HL-60/S4 treated with retinoic acid at 250 ng/mL for 4 days and 3 days (cell line): Measurements from ENCODE around the gene TMC8.
"Not testable (repeated sequence)": the region's sequence is repeated elsewhere in the genome, so short reads cannot be mapped to it uniquely, and the experiment has no call there.

Source experiments
- in situ Hi-C: fragments of 300-500 bp; cut with MboI; formaldehyde crosslinking; loops from 2 replicates; pipeline ENCODE4 v1.7.0; 2022; ENCODE audit warnings: low sequenced_read_pairs

TMC8 gene

DNA sequence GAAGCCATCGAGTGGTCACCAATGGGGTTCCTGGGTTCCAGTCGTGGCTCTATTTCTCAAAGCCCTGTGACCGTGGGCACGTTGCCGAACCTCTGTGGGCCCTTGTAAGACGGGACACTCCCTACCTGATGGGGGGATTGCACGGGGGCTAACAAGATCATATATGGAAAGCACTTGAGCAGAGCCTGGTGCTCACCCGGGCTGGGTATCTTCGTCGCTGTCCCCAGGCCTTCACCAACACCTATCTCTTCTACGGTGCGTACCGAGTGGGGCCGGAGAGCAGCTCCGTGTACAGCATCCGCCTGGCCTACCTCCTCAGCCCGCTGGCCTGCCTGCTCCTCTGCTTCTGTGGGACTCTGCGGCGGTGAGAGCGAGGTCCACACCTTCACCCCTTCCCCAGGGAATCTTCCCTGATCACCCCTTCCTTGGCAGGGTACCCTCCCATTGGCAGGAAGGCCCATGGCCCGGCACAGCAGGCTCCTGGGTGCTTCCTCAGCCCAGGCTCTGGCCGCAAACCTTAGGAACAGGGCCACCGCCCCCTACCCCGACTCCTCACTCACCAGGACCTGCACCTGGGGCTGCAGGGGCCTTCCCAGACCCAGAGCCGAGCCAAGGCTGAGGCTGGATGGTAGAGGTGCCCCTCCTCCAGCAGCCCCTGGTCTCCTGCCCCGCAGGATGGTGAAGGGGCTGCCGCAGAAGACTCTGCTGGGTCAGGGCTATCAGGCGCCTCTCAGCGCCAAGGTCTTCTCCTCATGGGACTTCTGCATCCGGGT, 2.8 kb downstream of the TMC8 start:
- in situ Hi-C loops, result no loop called here

DNA sequence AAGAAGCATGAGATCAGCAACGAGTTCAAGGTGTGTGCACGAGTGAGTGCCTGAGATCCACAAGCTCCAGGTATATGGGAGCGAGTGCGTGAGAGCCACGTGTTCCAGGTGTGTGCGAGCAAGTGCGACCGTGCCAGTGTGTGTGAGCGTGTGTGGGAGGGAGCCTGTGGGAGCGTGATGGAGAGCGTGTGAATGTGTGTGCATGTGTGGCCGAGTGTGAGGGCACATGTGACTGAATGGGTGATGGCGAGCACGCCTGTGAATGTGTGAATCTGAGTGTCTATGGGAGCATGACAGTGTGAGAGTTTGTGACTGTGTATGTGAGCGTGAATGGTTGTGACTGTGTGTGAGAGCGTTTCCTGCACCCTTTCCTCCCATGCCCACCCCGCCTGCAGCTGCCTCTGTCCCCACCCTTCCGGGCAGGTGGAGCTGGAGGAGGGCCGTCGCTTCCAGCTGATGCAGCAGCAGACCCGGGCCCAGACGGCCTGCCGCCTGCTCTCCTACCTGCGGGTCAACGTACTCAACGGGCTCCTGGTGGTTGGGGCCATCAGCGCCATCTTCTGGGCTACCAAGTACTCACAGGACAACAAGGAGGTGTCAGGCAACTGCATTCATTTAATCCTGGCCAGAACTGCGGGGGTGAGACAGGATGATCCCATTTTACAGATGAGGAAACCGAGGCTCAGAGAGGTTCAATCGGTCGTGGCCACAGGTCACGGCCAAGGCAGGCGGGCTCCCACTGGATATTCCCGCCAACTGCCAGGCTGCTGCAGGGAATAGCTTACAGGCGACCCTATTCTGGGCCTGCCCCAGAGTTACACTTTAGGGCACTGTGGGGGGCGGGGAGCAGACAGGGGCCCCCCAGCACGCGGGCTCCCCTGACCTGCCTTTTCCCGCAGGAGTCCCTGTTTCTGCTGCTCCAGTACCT, 3.7 kb downstream of the TMC8 start:
- in situ Hi-C loops, result no loop called here

DNA sequence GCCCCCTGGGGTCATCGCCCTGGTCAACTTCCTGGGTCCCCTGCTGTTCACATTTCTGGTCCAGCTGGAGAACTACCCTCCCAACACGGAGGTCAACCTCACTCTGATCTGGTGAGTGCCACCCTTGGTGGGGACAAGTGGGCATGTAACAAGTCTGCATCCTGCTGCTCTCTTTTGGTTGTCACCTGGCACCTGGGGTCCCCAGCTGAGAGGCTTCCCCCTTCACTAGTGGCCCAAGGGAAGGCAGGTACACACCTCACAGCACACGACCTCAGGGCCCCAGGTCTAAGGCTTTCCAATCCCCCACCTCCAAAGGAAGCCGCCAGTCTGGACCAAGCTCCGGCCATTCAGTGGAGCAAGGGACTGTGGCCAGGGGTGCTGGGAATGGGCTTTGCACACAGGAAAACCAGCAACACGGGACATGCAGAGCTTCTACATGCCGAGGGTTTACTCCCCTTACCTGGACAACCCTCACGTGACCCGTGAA, 4.4 kb downstream of the TMC8 start:
- in situ Hi-C loops, result no loop called here

DNA sequence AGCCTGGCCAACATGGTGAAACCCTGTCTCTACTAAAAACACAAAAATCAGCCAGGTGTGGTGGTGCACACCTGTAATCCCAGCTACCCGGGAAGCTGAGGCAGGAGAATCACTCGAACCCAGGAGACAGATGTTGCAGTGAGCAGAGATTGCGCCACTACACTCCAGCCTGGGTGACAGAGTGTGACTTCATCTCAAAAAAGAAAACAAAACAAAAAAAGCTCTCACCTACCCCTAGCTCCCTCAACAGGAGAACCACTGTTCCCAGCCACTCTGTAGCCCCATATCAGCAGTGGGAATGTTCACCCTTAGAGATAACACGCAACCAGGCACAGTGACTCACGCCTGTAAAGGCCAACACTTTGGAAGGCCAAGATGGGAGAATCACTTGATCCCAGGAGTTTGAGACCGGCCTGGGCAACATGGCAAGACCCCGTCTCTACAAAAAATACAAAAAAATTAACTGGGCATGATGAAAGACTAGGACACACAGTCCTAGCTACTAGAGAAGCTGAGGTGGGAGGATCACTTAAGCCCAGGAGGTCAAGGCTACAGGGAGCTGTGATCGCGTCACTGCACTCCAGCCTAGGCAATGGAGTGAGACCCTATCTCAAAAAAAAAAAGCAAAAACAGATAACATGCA, 5.4 kb downstream of the TMC8 start:
- in situ Hi-C loops, result no loop called here

DNA sequence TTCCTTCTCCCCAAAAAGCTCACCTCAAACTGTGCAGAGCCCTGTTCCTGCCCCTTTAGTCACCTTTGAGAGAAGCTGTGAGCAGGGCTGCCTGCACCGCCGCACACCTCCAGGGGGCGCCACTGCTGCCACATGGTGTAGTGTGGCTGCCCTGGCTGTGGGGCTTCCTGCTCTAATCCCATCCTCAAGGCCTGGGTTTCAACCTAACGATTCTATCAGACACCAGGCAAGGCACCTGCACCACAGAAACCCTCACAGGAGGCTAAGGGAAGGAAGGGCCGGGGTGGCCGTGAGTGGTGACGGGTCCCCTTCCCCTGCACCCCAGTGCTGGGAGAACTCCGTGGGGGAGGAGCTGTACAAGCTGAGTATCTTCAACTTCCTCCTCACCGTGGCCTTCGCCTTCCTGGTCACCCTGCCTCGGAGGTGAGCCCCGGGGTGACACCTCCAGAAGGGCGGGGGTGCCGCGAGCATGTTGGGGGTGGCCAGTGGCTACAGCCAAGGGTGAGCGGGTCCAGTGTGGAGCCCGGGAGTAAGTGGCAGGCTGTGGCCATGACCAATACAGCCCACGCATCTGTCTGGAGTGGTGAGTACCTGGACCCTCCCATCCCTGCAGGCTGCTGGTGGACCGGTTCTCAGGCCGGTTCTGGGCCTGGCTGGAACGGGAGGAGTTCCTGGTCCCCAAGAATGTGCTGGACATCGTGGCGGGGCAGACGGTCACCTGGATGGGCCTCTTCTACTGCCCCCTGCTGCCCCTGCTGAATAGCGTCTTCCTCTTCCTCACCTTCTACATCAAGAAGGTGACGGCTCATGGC, 7.0 kb downstream of the TMC8 start:
- in situ Hi-C loops, result no loop called here

DNA sequence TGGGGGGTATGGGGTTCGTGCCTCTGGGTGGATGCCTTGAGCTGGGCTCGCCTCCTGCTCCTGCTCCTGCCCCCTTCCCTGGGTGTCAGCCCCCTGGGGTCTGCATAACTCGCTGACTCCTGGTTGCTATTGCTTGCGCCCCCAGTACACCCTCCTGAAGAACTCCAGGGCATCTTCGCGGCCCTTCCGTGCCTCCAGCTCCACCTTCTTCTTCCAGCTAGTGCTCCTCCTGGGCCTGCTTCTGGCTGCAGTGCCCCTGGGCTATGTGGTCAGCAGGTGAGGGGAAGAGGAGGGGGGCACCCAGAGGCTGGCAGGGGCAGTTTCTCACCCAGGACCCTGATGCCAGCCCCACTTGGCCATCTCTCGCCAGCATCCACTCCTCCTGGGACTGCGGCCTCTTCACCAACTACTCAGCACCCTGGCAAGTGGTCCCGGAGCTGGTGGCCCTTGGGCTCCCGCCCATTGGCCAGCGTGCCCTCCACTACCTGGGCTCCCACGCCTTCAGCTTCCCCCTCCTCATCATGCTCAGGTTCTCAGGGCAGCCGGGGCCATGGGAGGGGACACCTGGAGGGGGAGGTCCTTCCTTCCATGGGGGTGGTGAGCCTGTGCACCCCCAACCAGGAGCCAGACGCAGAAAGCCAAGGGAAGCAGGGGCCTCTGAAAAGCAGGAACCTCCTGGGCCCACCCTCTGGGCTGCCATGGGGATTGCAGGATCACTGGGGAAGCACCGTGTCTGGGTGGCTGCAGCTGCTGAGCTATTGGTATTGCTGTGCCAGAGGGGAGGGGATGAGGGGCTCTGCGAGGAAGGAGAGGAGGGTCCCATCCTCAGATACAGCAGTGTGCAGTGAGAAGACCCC, 7.9 kb downstream of the TMC8 start:
- in situ Hi-C loops, result no loop called here

DNA sequence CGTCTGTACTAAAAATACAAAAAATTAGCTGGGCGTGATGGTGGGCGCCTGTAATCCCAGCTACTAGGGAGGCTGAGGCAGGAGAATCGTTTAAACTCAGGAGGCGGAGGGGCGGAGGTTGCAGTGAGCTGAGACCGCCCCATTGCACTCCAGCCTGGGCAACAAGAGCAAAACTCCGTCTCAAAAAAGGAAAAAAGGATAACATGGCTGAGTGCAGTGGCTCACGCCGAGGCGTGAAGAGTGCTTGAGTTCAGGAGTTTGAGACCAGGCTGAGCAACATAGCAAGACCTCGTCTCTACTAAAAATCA, 9.2 kb downstream of the TMC8 start:
- in situ Hi-C loops, result not testable (repeated sequence)

DNA sequence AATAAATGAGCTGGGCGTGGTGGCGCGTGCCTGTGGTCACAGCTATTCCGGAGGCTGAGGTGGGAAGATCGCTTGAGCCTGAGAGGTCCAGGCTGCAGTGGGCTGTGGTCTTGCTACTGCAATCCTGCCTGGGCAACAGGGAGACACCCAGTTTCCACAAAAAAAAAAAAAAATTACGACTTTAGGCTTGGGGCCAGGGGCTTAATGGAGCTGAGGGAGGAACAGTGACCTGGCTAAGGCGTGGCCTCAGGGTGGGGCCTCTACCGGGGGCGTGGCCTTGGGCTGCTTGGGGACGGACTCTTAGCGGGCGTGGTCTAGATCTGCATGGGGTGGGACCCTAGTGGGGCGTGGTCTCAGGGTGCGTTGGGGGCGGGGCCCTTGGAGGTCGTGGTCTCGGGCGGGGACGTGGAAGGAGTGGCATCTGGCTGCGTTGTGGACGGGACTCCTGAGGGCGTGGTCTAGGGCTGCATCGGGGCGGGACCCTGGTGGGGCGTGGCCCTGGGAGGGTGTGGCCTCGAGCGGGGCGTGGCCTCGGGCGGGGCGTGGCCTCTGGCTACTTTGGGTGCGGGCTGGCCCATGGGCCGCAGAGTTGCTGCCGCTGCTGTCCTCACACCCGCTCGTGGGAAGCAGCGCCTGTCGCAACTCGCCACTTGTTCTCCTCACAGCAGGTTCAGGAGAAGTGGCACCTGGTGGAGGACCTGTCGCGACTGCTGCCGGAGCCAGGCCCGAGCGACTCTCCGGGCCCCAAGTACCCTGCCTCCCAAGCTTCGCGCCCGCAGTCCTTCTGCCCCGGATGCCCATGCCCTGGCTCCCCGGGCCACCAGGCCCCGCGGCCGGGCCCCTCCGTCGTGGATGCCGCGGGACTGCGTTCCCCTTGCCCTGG, 9.8 kb downstream of the TMC8 start:
- in situ Hi-C loops, result no loop called here

DNA sequence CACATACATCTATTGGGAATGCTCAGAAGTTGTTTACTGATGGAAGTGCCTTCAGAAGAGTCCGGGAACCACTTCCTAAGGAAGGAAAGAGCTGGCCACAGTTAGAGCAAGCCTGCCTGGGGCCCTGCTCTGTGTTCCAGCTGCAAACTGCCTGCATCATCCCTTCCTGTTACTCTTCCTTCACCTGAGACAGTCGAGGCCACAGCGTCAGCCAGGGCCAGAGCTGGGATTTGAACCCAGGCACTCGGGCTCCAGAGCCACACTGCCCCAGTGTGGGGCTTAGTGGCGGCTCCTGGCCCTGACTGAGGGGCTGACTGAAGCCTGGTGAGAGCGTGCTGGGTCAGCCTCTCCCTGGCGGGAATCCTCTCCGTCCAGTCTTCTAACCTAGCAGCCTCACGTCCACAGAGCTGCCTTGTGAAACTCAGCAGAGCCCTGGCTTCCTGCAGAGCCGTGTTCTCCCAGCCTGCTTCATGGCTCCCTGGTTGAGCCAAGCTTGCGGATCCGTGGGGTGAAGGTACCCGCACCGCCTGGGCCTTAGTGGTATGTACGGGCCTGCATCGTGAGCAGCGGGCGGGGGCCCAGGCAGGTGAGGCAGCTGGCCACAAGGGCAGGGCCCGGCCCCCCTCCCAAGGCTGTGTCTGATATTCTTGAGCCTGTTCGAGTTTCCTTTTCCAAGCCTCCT, 11.0 kb downstream of the TMC8 start:
- in situ Hi-C loops, result no loop called here

DNA sequence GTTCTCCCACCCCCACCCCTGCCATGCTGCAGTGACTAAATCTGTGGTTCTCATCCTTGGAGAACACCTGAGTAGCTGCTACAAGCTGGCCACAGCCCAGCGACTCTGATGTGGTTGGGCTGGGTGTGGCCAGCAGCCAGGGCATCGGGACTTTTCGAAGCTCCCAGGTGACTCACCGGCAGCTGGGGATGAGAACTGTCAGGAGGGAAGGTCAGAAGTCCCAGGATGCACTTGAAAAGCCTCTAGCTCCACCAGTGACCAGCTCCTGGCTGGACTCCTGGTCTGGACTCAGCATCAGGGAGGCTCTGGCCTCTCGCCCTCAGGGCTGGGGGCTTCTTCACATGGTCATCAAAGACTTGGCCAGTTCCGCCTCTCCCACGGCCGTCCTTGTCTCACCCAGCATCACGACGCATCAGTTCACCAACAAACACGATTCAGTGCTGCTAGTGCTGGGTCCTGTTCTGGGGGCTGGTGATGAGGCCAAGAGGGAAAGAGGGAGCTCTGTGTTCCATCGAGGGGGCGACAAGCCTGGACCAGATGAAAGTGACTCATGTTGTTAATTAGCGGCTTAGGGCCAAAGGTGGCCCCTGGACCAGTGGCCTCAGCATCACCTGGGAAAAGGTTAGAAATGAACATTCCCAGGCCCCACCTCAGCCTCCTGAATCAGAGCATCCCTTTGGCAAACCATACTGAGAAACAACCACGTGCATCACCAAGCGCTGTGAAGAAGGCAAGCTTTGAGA, 11.7 kb downstream of the TMC8 start:
- in situ Hi-C loops, result no loop called here

DNA sequence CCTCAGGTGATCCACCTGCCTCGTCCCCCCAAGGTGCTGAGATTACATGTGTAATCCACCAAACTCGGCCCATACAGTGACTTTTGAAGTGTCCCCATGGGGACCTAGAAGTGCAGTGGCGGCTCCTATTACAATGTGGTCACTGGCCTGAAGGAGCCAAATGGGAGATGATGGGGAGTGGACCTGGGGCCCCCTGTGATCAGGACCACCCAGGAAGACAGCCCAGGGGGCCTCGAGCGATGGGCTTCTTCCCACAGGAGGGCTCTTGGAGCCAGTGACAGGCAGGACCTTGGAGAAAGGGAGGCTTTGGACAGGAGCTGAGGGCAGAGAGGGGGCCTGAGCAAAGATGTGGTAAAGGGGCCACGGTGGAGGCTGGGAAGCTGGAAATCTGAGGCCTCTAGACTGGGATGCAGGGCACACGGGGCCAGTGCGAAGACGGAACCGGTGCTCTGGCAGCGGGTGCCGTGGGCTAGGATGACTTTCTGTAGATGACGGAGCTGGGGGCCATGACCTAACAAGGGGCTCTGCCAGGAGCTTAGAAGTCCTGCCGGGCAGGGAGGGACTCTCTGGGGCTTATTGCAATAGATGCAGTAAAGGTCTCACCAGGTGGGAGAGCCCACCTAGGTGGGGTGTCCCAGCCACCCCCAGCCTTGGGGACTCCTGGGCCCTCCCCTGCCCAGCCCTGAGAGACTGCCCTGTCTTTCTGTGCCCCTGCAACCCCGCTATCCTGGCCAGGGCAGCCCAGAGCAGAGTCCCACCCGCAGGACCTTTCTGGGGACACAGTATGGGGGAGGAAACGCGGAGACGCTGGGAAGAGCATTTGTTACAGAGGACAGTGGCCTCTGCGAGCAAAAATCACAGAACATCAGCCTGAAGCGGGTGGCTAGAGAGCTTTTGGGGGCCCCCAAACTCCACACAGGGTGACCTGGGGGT, 12.9 kb downstream of the TMC8 start:
- in situ Hi-C loops, result no loop called here

DNA sequence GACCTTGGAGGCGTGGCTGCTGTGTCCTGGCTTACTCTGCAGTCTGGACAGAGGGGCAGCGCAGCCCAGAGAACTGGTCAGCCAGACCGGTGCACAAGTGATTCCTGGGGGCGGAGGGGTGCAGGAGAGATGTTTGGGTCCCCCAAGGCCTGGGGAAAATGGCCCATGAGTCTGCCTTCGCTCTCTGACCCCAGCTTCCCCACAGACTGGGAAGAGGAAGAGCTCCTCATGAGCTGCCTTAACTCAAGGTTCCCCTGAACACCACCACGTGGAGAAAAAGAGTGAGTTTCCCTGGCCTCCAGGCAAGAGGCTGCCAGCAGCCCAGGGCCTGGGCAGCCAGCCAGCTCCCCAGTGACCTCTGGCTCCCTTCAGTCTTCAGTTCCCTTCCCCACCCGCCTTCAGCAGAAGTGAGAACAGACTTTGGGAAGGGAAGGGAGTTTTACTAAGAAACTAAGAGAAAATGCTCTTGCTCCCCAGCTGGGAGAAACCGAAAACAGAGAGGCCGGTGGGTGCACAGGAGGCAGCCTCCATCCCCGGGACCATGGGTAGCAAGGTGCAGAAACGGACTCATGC, 13.7 kb downstream of the TMC8 start:
- in situ Hi-C loops, result no loop called here

DNA sequence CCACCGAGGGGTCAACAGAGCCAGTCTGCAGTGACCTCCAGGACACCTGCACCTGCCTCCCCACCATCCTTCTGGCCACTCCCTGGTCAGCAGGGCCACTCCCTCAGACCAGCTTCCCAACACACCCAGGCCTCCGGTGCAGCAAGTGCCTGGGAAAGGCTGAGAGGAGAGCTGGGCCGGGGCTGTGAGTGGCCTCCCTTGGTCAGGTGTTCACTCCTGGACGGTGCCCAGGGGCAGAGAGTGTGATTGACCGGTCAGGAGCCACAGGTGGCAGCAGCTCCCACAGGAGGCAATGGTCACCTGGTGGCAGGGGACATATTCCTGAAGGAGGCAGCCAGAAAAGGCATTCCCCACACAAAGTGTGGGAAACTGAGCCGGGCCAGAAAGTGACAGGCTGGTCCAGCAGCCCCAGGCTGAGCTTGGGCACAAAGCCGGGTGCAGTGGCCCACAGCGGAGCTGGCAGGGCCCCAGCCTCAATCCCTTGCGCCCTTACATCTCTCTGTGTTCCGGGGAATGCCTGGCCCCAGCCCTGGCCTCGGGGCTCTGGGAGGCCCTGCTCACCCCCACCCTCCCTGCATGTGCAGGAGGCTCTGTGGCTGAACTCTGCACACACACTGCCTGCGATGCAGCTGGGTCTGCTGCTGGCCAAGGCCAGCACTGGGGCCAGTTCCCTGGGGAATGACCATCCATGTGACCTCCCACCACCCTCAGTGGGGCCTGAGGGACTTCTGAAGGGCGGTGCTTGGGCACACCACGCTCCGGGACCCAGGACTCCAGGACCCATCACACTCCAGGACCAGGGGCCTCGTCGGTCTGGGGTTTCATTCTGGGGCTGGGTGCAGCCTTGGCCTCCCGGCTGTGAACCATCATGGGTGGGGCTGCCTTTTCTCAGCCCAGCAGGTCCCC, 14.4 kb downstream of the TMC8 start:
- in situ Hi-C loops, result no loop called here

DNA sequence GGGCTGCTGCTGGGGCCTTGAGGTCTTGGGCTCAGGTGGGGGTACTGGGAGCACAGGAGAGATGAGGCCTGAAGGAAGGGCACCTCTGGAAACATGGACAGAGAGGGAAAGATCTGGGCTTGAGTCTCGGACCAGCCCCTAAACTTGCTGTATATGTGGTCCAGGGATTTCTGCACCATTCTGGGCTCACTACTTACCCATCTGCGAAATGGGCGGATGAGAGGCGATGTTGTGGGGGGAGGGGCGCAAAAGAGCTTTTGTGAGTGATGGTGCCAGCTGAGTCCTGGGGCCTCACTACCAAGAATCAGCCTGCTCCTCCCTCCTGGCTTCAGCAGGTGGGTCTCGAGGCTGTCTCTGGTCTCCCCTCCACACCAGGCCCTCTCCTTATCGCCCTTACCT, 15.9 kb downstream of the TMC8 start:
- in situ Hi-C loops, result no loop called here

DNA sequence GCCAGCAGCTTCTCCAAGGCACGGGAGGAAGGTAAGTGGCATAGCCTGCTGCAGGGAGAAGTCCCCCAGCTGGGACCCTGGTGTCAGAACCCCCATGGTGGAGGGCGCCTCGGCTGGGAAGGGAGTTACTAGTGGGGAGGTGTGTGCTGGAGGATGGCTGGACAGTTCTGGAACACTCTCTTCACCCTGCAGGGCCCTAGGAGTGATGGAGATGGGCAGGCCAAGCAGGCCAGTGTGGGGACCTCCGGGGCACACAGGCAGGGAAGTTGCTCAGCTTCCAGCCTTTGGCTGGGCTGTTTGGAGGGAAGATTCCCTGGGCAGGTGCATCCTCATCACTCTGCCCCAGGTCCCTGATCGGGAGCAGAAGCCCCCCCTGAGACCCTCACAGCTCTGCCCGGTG, 16.3 kb downstream of the TMC8 start:
- in situ Hi-C loops, result no loop called here
